Measurements from ENCODE around the gene CUL9. TPM values are rescaled to one million over a fixed set of nuclear protein-coding genes. Genes with fewer than 3 reads are reported as not detected.

CUL9 gene
- polyA plus RNA-seq, 1 donor (not counting 4 experiments of a cell fraction or from before 2014, with no cell fraction given): 21.6 TPM

- H3K9me1 ChIP-seq (ENCODE audit: control insufficient read depth, extremely low read depth, insufficient read depth, low read length): no peaks in the 10 kb centered on the region
- no peak overlapping the region for H3K27ac ChIP-seq (ENCODE audit: control insufficient read depth, insufficient read depth, low read length)
- TF ChIP-seq EZH2 (IDR thresholded peaks at IDR 0.05; ENCODE audit: low read length): no peak
- TF ChIP-seq, protein P1, sequence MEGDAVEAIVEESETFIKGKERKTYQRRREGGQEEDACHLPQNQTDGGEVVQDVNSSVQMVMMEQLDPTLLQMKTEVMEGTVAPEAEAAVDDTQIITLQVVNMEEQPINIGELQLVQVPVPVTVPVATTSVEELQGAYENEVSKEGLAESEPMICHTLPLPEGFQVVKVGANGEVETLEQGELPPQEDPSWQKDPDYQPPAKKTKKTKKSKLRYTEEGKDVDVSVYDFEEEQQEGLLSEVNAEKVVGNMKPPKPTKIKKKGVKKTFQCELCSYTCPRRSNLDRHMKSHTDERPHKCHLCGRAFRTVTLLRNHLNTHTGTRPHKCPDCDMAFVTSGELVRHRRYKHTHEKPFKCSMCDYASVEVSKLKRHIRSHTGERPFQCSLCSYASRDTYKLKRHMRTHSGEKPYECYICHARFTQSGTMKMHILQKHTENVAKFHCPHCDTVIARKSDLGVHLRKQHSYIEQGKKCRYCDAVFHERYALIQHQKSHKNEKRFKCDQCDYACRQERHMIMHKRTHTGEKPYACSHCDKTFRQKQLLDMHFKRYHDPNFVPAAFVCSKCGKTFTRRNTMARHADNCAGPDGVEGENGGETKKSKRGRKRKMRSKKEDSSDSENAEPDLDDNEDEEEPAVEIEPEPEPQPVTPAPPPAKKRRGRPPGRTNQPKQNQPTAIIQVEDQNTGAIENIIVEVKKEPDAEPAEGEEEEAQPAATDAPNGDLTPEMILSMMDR (optimal IDR thresholded peaks at IDR 0.05 in 1 of 3, IDR thresholded peaks at IDR 0.05 in 1 of 3, conservative IDR thresholded peaks at IDR 0.05 in 1 of 3; ENCODE audit: extremely low read depth in 1 of 3, insufficient read depth in 2 of 3, low read length in 3 of 3): no peak
- peaks cover 21 to 39% of the 10 kb centered on the region in 2 experiments for H3K36me3 ChIP-seq (ENCODE audit: control insufficient read depth in 2 of 2, extremely low read depth in 1 of 2, insufficient read depth in 2 of 2, low read length in 2 of 2)
- H3K79me2 ChIP-seq (ENCODE audit: control insufficient read depth, insufficient read depth, low read length): peaks cover 2% of the 10 kb centered on the region
- H2AFZ ChIP-seq (ENCODE audit: control insufficient read depth, low read length): no peak overlapping the region
- no peaks in the 10 kb centered on the region for H3K9me3 ChIP-seq (ENCODE audit: control insufficient read depth, low read depth, low read length)
- DNase-seq (ENCODE audit: low read depth, low spot score) (no peak), FAIRE-seq (no peak)
- no peaks in the 10 kb centered on the region for H3K27me3 ChIP-seq (ENCODE audit: control insufficient read depth, extremely low read depth, insufficient read depth, low read length)
- no peak overlapping the region for H3K4me3 ChIP-seq (ENCODE audit: control insufficient read depth in 2 of 3, extremely low read depth in 1 of 3, insufficient read depth in 2 of 3, low read depth in 1 of 3, low read length in 3 of 3)
- peaks cover 15% of the 10 kb centered on the region for H3K4me1 ChIP-seq (ENCODE audit: control insufficient read depth, extremely low read depth, insufficient read depth, low read length)
- dilution Hi-C loops (cut with MboI; ENCODE audit: extremely low pct_ligation_motif_present, low sequenced_read_pairs): no loop called here
- H3K4me2 ChIP-seq (ENCODE audit: control insufficient read depth, extremely low read depth, insufficient read depth, low read depth, low read length): no peak overlapping the region
- H4K20me1 ChIP-seq (ENCODE audit: control insufficient read depth, extremely low read depth, insufficient read depth, low read length): no peaks in the 10 kb centered on the region
- no peak overlapping the region for H3K9ac ChIP-seq (ENCODE audit: control insufficient read depth, extremely low read depth, insufficient read depth, low read length)
Measured at GRCh38 chr6:43223175-43223574, 41.2 kb downstream of the CUL9 start.

DNA sequence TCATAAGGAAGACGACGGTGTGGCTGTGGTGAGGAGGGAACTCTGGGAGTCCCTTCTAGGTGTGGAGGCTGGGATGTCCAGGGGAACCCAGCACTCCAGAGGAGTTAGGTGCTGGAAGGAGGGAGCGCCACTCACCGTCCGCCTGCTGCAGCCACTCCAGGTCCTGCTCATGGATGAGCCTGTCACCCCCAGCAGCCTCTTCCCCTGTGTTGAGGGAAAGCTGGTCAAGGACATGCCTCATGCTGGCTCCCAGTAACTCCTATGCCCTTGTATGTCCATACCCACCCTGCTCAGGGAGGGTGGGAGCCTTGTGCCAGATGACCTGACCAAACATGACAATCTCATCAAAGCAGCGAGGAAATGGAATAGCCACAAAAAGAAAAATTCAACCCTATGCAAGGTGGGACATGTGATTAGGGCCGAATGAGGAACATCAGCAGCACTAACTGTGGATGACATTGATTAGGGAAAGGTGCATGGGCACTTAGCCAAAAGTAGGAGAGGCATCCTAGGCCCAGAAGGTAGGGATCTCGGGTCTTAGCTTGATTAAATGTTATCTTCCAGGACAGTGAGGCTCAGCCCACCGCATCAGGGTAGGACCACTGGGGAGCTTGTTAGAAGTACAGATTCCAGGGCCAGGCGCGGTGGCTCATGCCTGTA, 44.3 kb downstream of the CUL9 start:
- no peak for TF ChIP-seq EZH2 (IDR thresholded peaks at IDR 0.05; ENCODE audit: low read length)
- TF ChIP-seq, protein P1 (optimal IDR thresholded peaks at IDR 0.05 in 1 of 3, IDR thresholded peaks at IDR 0.05 in 1 of 3, conservative IDR thresholded peaks at IDR 0.05 in 1 of 3; ENCODE audit: extremely low read depth in 1 of 3, insufficient read depth in 2 of 3, low read length in 3 of 3): no peak
- Histone ChIP-seq H3K79me2 (ENCODE audit: control insufficient read depth, insufficient read depth, low read length) (peaks cover 6% of the 10 kb centered on the region), H4K20me1 (ENCODE audit: control insufficient read depth, extremely low read depth, insufficient read depth, low read length) (no peaks in the 10 kb centered on the region), H3K4me2 (ENCODE audit: control insufficient read depth, extremely low read depth, insufficient read depth, low read depth, low read length) (no peak overlapping the region), H3K9ac (ENCODE audit: control insufficient read depth, extremely low read depth, insufficient read depth, low read length) (no peak overlapping the region), H2AFZ (ENCODE audit: control insufficient read depth, low read length) (no peak overlapping the region), H3K36me3 (ENCODE audit: control insufficient read depth in 2 of 2, extremely low read depth in 1 of 2, insufficient read depth in 2 of 2, low read length in 2 of 2) (peaks cover 17 to 22% of the 10 kb centered on the region in 2 experiments), H3K4me1 (ENCODE audit: control insufficient read depth, extremely low read depth, insufficient read depth, low read length) (peaks cover 16% of the 10 kb centered on the region), H3K4me3 (ENCODE audit: control insufficient read depth in 2 of 3, extremely low read depth in 1 of 3, insufficient read depth in 2 of 3, low read depth in 1 of 3, low read length in 3 of 3) (no peak overlapping the region), H3K9me3 (ENCODE audit: control insufficient read depth, low read depth, low read length) (no peaks in the 10 kb centered on the region), H3K27me3 (ENCODE audit: control insufficient read depth, extremely low read depth, insufficient read depth, low read length) (no peaks in the 10 kb centered on the region), H3K9me1 (ENCODE audit: control insufficient read depth, extremely low read depth, insufficient read depth, low read length) (no peaks in the 10 kb centered on the region), H3K27ac (ENCODE audit: control insufficient read depth, insufficient read depth, low read length) (no peak overlapping the region)
- FAIRE-seq: no peak
- DNase-seq (ENCODE audit: low read depth, low spot score): no peak
- dilution Hi-C loops (cut with MboI; ENCODE audit: extremely low pct_ligation_motif_present, low sequenced_read_pairs): no loop called here
